ENCODE measurements around the gene AKAP10. TPM values are rescaled to one million over a fixed set of nuclear protein-coding genes. Genes with fewer than 3 reads are reported as not detected.
"Not testable (repeated sequence)": the region's sequence is repeated elsewhere in the genome, so short reads cannot be mapped to it uniquely, and the experiment has no call there.

The AKAP10 gene
- polyA plus RNA-seq, 3 donors from 2014 or later = 9.9 to 21.6 (median 14.7) TPM

GRCh38 chr17:19955099-19955498 lies 22.5 kb downstream of the AKAP10 start:
- Mint-ChIP-seq H3K27ac (peak overlapping the region in 2 of 6 donors; percentile 5 to 73), H3K4me1 (peaks cover 36 to 57% of the 10 kb centered on the region in 2 donors), H3K27me3 (ENCODE audit: low read depth in 3 of 3) (peaks cover 0 to 1% (median 0%) of the 10 kb centered on the region in 3 donors), H3K9me3 (no peaks in the 10 kb centered on the region), H3K4me3 (no peak overlapping the region), H3K36me3 (peaks cover 12 to 29% (median 12%) of the 10 kb centered on the region in 3 donors)
- DNase-seq = no peak

- not testable (repeated sequence) for H3K4me3 Mint-ChIP-seq; DNase-seq; H3K9me3 Mint-ChIP-seq; H3K27me3 Mint-ChIP-seq (ENCODE audit: low read depth in 3 of 3)
- Mint-ChIP-seq H3K36me3 (peaks cover 7 to 23% (median 11%) of the 10 kb centered on the region in 3 donors), H3K4me1 (peaks cover 47 to 64% of the 10 kb centered on the region in 2 donors), H3K27ac (peak overlapping the region in 1 of 6 donors; percentile 28)
Measured at GRCh38 chr17:19951411-19951810, 26.2 kb downstream of the AKAP10 start.

GRCh38 chr17:19950624-19951195 lies 26.9 kb downstream of the AKAP10 start:
- DNase-seq; H3K9me3 Mint-ChIP-seq; H3K27me3 Mint-ChIP-seq (ENCODE audit: low read depth in 3 of 3); H3K27ac Mint-ChIP-seq; H3K4me3 Mint-ChIP-seq: not testable (repeated sequence)
- H3K36me3 Mint-ChIP-seq = peaks cover 7 to 18% (median 11%) of the 10 kb centered on the region in 3 donors
- H3K4me1 Mint-ChIP-seq = peaks cover 43 to 58% of the 10 kb centered on the region in 2 donors

GRCh38 chr17:19948116-19948943 lies 29.3 kb downstream of the AKAP10 start:
- H3K4me3 Mint-ChIP-seq = peak overlapping the region in 3 of 5 donors; percentile 1 to 21 (median 18)
- H3K27ac Mint-ChIP-seq = peak overlapping the region in 5 of 6 donors; percentile 38 to 55 (median 48)
- H3K4me1 Mint-ChIP-seq = peaks cover 42 to 61% of the 10 kb centered on the region in 2 donors
- H3K9me3 Mint-ChIP-seq = no peaks in the 10 kb centered on the region
- peaks cover 0 to 1% (median 0%) of the 10 kb centered on the region in 3 donors for H3K27me3 Mint-ChIP-seq (ENCODE audit: low read depth in 3 of 3)
- DNase-seq = no peak
- peaks cover 3 to 11% (median 7%) of the 10 kb centered on the region in 3 donors for H3K36me3 Mint-ChIP-seq

GRCh38 chr17:19946921-19947320 lies 30.7 kb downstream of the AKAP10 start:
- no peak overlapping the region for H3K4me3 Mint-ChIP-seq
- DNase-seq = no peak
- H3K36me3 Mint-ChIP-seq = peaks cover 0 to 7% (median 5%) of the 10 kb centered on the region in 3 donors
- no peaks in the 10 kb centered on the region for H3K9me3 Mint-ChIP-seq
- peaks cover 0 to 1% (median 0%) of the 10 kb centered on the region in 3 donors for H3K27me3 Mint-ChIP-seq (ENCODE audit: low read depth in 3 of 3)
- peaks cover 42 to 63% of the 10 kb centered on the region in 2 donors for H3K4me1 Mint-ChIP-seq
- no peak overlapping the region for H3K27ac Mint-ChIP-seq

GRCh38 chr17:19945009-19945626 lies 32.5 kb downstream of the AKAP10 start:
- Mint-ChIP-seq H3K9me3 (no peaks in the 10 kb centered on the region), H3K36me3 (peaks cover 0 to 8% (median 7%) of the 10 kb centered on the region in 3 donors), H3K27ac (peak overlapping the region in 3 of 6 donors; percentile 22 to 75 (median 37)), H3K27me3 (ENCODE audit: low read depth in 3 of 3) (peaks cover 0 to 1% (median 0%) of the 10 kb centered on the region in 3 donors), H3K4me1 (peaks cover 38 to 79% of the 10 kb centered on the region in 2 donors), H3K4me3 (no peak overlapping the region)
- no peak for DNase-seq

- Mint-ChIP-seq H3K9me3 (no peaks in the 10 kb centered on the region), H3K27me3 (ENCODE audit: low read depth in 3 of 3) (peaks cover 0 to 1% (median 0%) of the 10 kb centered on the region in 3 donors), H3K36me3 (peaks cover 0 to 12% (median 11%) of the 10 kb centered on the region in 3 donors), H3K27ac (peak overlapping the region in 3 of 6 donors; percentile 17 to 45 (median 39)), H3K4me3 (no peak overlapping the region), H3K4me1 (peaks cover 33 to 74% of the 10 kb centered on the region in 2 donors)
- DNase-seq = no peak
Measured at GRCh38 chr17:19943599-19943998, 34.0 kb downstream of the AKAP10 start.

- DNase-seq = no peak
- H3K27me3 Mint-ChIP-seq (ENCODE audit: low read depth in 3 of 3) = peaks cover 0 to 1% (median 0%) of the 10 kb centered on the region in 3 donors
- peak overlapping the region in 5 of 6 donors; percentile 2 to 67 (median 31) for H3K27ac Mint-ChIP-seq
- H3K4me3 Mint-ChIP-seq = no peak overlapping the region
- H3K4me1 Mint-ChIP-seq = peaks cover 28 to 68% of the 10 kb centered on the region in 2 donors
- H3K9me3 Mint-ChIP-seq = no peaks in the 10 kb centered on the region
- H3K36me3 Mint-ChIP-seq = peaks cover 0 to 11% (median 10%) of the 10 kb centered on the region in 3 donors
Measured at GRCh38 chr17:19943026-19943425, 34.6 kb downstream of the AKAP10 start.

- Mint-ChIP-seq H3K27ac (peak overlapping the region in 2 of 6 donors; percentile 5 to 24), H3K4me3 (no peak overlapping the region), H3K4me1 (peaks cover 22 to 59% of the 10 kb centered on the region in 2 donors), H3K9me3 (no peaks in the 10 kb centered on the region), H3K36me3 (peaks cover 3 to 22% (median 14%) of the 10 kb centered on the region in 3 donors), H3K27me3 (ENCODE audit: low read depth in 3 of 3) (peaks cover 0 to 1% (median 0%) of the 10 kb centered on the region in 3 donors)
- DNase-seq = no peak
Measured at GRCh38 chr17:19940722-19941464, 36.7 kb downstream of the AKAP10 start.

GRCh38 chr17:19939993-19940721 lies 37.5 kb downstream of the AKAP10 start:
- Mint-ChIP-seq H3K36me3 (peaks cover 3 to 19% (median 14%) of the 10 kb centered on the region in 3 donors), H3K4me1 (peaks cover 18 to 53% of the 10 kb centered on the region in 2 donors), H3K27ac (peak overlapping the region in 3 of 6 donors; percentile 50 to 69 (median 50)), H3K27me3 (ENCODE audit: low read depth in 3 of 3) (peaks cover 0 to 1% (median 0%) of the 10 kb centered on the region in 3 donors), H3K9me3 (no peaks in the 10 kb centered on the region), H3K4me3 (no peak overlapping the region)
- no peak for DNase-seq

GRCh38 chr17:19938736-19939135 lies 38.9 kb downstream of the AKAP10 start:
- H3K27ac Mint-ChIP-seq = no peak overlapping the region
- peaks cover 3 to 19% (median 14%) of the 10 kb centered on the region in 3 donors for H3K36me3 Mint-ChIP-seq

GRCh38 chr17:19937522-19937921 lies 40.1 kb downstream of the AKAP10 start:
- peaks cover 10 to 27% (median 21%) of the 10 kb centered on the region in 3 donors for H3K36me3 Mint-ChIP-seq
- no peak for DNase-seq
- H3K27me3 Mint-ChIP-seq (ENCODE audit: low read depth in 3 of 3) = no peaks in the 10 kb centered on the region
- H3K9me3 Mint-ChIP-seq = no peaks in the 10 kb centered on the region
- no peak overlapping the region for H3K4me3 Mint-ChIP-seq
- H3K4me1 Mint-ChIP-seq = peaks cover 4 to 27% of the 10 kb centered on the region in 2 donors
- H3K27ac Mint-ChIP-seq = no peak overlapping the region

More at GRCh38 chr17:19938736-19939135, 38.9 kb downstream of the AKAP10 start:
- no peak for DNase-seq
- Mint-ChIP-seq H3K4me1 (peaks cover 10 to 39% of the 10 kb centered on the region in 2 donors), H3K27me3 (ENCODE audit: low read depth in 3 of 3) (no peaks in the 10 kb centered on the region), H3K9me3 (no peaks in the 10 kb centered on the region), H3K4me3 (no peak overlapping the region)
